Stimulated activated CD8-positive, alpha-beta memory T cell treated with anti-CD3 and anti-CD28 coated beads, Interleukin-7, amount 100 ng/mL, for 1 hour (primary cell): ENCODE measurements around the gene SLC35F1.

ENCODE experiments used
- DNase-seq, 2 donors: peaks; one replicate each; pipeline ENCODE4 v3.0.0-alpha.2; 2020; ENCODE audit warnings: low read depth in 2 of 2

Gene SLC35F1

GRCh38 chr6:118197539-118197938 is 290.5 kb downstream of the SLC35F1 start:
- DNase-seq, result no peak

DNA sequence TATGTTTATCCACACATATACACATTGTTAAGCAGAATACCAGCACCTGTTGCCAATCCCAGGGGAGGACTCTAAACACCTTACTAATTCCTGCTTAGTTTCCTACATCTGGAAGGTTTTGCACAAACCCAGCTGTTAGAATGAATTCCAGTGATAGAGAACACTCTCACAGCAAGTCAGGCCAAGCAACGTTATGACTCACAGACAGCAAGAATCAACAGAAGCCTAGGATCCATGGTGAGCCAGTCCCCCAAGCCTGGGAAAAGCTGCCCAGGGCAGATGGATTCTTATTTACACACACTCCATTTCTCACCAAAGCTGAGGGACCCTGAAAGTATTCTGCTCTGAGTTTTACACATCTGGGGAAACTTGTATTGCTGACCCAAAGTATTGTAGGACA is 291.7 kb downstream of the SLC35F1 start:
- no peak for DNase-seq

GRCh38 chr6:118200160-118200559 is 293.1 kb downstream of the SLC35F1 start:
- no peak for DNase-seq

- no peak for DNase-seq
Measured at GRCh38 chr6:118202517-118202916, 295.5 kb downstream of the SLC35F1 start.

DNA sequence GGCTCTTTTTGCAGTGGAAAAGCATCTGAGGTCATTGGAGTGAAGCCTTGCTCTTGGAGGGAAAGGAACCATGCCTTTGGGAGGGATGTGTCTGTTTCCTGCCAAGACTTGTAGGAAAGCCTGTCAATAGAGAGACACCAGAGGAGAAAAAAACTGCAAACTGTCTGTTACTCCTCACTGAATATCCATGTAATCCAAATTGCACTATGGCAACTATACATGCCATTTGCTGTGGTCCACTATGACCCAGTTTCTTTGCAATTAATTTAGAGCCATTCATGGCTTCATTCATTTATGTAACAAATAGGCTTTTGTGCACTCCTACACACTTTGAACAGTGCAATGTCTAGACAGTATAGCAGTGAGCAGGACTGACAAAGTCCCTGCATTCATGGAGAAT is 296.5 kb downstream of the SLC35F1 start:
- DNase-seq, result no peak

GRCh38 chr6:118206221-118206620 is 299.2 kb downstream of the SLC35F1 start:
- no peak for DNase-seq

DNA sequence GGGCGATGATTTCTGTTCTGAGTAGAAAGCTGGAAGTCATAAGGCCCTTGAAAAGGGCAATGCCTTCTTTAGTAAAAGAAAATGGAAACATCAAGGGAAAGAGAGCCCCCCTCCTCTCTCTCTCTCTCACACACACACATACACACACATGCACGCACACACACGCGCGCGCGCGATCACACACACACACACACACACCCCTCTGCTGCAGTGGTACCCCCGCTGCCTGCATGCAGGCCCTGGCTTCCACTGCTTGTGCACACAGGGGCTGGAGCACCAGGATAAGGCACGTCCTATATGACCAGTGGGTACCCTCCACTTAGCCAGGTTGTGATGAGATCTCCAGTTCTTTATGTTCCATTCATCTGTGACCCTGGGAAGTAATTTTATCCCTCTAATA is 300.9 kb downstream of the SLC35F1 start:
- DNase-seq, result no peak

- DNase-seq, result no peak
Measured at GRCh38 chr6:118212451-118213173, 305.5 kb downstream of the SLC35F1 start.

- DNase-seq, result no peak
Measured at GRCh38 chr6:118215269-118215668, 308.2 kb downstream of the SLC35F1 start.

DNA sequence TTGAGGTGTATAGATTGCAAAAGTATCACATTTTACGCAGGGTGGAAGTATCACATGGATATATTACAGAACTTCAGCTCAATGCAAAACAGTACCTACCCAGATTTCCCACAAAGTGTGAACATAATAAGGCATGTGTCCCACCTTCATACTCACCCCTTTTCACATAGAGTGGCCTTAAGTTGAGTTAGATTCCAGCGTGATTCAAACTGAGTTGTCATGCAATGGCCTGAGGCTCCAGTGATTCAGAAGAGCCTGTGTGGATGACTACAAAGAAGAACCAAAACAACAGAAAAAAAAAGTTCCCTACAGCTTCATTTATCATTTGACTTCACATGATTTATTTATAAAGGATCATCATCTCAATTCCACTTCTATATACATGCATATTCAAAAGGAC is 309.7 kb downstream of the SLC35F1 start:
- DNase-seq, result no peak

DNA sequence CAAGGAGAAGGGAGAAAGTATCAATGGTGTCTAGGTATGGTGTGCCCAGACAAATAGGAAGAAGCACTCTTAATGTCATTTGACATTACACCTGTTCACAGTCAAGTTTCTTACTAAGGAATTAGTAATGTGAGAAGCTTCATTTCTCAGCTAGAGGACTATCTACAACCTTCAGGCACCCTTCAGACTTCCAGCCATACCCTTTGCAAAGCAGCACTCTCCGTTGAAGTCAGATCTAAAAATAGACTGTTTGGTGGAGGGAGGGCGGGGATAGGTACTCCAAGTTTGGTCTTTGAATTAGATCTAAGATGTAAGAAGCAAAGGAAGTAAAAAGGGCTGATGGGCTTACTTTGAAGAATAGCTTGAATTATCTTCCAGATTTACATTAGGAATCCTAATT is 311.1 kb downstream of the SLC35F1 start:
- no peak for DNase-seq

DNA sequence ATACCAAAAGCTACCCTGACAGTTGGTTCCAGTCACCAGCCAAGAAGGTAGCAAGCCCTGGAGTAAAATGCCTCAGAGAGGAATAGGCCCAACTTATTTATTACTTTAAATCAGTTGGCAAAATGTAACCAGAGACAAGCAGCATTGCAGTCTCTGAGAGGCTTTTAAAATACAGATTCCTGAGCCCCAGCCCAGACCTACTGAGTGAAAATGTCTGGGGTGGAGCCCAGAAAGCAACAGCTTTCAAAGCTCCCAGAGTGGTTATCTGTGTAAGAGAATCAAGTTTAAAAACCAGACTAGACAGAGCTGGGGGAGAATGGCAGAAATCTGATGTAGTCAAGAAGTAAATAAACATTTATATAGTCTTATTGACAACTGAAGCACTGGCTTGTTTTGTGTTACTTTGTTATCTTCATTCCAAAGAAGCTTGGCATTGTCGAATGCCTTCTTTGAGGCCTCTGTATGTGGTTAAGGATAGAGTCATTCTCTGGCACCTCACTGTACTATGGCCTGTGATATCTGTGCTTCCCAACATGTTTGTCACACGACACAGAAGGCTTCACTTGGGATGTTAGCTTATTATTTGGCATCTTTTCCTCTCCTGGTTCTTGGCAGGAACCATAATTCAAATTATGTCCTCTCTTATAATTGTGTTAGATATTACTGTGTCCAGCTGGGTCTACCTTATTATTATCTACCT is 313.5 kb downstream of the SLC35F1 start:
- no peak for DNase-seq

GRCh38 chr6:118223316-118223715 is 316.3 kb downstream of the SLC35F1 start:
- DNase-seq, result no peak

GRCh38 chr6:118228886-118229285 is 321.8 kb downstream of the SLC35F1 start:
- DNase-seq, result no peak

DNA sequence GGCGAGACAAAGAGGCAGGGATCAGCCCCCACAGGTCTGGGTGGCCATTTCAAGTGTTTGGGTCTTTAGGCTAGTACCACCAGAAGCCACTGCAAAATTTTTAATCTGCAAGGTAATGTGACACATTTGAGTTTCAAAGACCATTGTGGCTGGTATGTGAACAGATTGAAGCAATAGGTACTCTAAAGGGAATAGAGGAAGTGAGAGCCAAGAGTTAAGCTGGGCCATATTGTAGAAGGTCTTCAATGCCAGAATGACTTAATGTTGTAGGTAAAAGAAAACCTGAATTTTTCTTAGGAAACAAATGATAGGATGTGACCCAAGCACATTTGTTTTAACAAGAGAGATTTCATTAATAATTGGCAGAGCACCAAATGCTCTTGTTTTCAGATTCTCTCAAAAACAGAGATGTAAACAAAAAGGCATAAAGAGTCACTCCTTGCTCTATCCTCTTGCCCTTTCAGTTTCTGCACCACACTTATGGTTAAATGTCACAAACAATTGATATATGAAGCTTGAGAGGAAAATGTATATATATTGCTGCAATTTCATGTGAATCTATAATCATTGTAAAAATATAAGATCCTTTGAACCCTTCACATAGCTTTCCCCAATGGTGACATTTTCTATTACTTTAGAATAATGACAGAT is 333.9 kb downstream of the SLC35F1 start:
- DNase-seq, result no peak

GRCh38 chr6:118246406-118246805 is 339.3 kb downstream of the SLC35F1 start:
- no peak for DNase-seq

DNA sequence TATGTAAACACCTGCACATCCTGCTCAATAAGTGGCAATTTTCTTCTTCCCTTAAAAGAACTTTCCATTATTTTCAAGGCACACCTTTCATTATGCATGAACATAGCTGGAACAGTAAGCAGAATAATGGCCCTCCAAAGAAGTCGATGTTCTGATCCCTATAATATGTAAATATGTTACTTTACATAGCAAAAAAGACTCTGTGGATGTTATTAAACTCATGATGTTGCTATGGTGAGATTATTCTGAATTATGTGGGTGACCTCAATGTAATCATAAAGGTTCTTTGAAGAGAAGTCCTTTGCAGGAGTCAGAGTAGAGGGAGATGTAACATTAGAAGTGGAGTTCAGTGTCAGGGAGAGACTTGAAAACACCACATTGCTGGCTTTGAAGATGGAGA is 341.1 kb downstream of the SLC35F1 start:
- DNase-seq, result no peak

- DNase-seq, result no peak
Measured at GRCh38 chr6:118249680-118250079, 342.6 kb downstream of the SLC35F1 start.

DNA sequence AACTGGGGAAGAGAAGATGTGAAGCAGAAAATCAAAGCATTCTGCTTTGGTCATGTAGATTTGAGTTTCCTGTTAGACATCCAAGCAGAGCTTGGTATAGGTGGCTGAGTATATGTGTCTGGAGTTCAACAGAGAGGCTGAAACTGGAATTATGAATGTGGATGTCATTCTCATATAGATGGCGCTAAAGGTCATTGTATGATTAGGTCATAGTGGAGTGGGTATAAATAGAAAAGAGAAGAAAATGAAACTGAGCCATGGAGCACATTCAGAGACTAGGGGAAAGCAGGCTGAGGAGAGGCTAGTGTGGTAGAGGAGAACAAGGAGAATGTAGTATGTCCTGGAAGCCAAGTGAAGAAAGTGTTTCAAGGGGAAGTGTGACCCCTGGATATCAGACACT is 345.4 kb downstream of the SLC35F1 start:
- DNase-seq, result no peak

DNA sequence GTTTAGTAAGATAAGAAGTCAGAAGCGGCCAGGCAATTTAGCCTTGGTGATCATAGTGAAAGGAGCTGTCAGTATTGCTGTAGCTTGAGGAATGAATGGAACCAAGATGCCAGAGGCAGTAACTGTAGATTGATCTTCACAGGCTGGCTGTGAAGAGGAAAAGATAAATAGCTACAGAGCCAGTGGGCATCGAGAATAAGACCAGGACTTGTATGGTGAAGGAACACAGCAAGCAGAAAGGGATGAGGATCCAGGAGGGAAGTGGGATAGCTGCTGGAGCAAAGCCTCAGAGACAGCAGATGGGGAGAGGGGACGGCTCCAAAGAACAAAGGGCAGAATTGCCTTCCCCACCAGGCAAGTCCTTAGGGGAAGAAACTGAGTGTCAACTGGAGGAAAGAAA is 346.7 kb downstream of the SLC35F1 start:
- no peak for DNase-seq

DNA sequence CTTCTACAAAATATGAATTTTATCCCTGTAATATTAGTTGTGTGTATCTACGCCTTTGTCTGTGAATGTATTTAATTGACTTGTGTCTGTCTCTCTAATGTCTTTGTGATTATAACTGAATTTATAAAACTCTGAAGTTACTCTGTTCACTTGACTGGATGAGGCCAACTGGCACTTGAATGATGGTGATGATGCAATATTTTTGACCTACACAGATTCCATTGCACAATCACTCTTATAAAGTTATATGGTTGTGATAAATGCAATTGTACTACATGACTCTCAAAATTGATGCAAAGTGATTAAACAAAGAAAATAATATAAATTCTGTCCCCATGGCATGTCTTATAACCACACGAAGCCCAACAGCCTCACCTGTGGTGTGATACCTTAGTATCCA is 353.8 kb downstream of the SLC35F1 start:
- no peak for DNase-seq

- no peak for DNase-seq
Measured at GRCh38 chr6:118263921-118264486, 356.9 kb downstream of the SLC35F1 start.

GRCh38 chr6:118269659-118270058 is 362.6 kb downstream of the SLC35F1 start:
- DNase-seq, result no peak
